Muscle layer of colon (tissue), 2 donors: ENCODE results near the gene EPAS1.

Experiments
- H3K27ac ChIP-seq: one replicate; pipeline ENCODE4 v1.7.0; 2013; ENCODE audit warnings: low read depth, mild to moderate bottlenecking, low read length, moderate library complexity
- H3K27me3 ChIP-seq, 2 donors: one replicate each; pipeline ENCODE4 v1.7.0; 2013; ENCODE audit warnings: low read length in 2 of 2, mild to moderate bottlenecking in 2 of 2; ENCODE audit not compliant: insufficient read depth in 2 of 2, control insufficient read depth in 1 of 2
- H3K36me3 ChIP-seq: one replicate; pipeline ENCODE4 v1.7.0; 2013; ENCODE audit warnings: mild to moderate bottlenecking, low read length; ENCODE audit not compliant: insufficient read depth
- H3K4me1 ChIP-seq: one replicate; pipeline ENCODE4 v1.7.0; 2013; ENCODE audit warnings: mild to moderate bottlenecking, low read length; ENCODE audit not compliant: insufficient read depth
- H3K4me3 ChIP-seq, 2 donors: one replicate each; pipeline ENCODE4 v1.7.0; 2013; ENCODE audit warnings: low read length in 2 of 2, low read depth in 1 of 2, mild to moderate bottlenecking in 1 of 2, moderate library complexity in 1 of 2
- H3K9ac ChIP-seq: one replicate; pipeline ENCODE4 v1.7.0; 2013; ENCODE audit warnings: low read length
- H3K9me3 ChIP-seq: one replicate; pipeline ENCODE4 v1.7.0; 2013; ENCODE audit warnings: mild to moderate bottlenecking, low read length
- donor health status: abdominal sarcoma.
- donor health status: Adenocarcinoma of cecum.

EPAS1 gene

DNA sequence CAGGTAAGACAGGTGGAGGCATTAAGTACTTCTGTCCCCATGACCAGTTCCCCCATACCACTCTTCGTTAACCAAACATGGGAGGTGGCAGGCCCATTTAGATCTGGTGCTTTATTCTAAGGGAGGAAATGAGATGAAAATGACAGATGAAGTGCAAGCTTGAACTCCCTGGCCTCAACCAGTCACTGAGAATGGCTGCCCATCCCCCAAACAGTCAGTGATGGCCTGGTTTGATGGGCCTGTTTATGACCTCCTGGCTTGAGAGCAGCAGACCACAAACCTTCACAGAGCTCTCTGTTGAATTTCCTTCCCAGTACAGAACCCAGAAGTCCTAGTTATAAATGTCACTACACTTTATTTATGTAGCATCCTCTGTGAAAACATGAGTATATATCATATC, 31.1 kb downstream of the EPAS1 start:
- no peak overlapping the region for H3K27ac ChIP-seq
- no peaks in the 10 kb centered on the region for H3K36me3 ChIP-seq
- H3K9me3 ChIP-seq: no peaks in the 10 kb centered on the region
- no peak overlapping the region for H3K4me3 ChIP-seq
- peaks cover 33% of the 10 kb centered on the region for H3K4me1 ChIP-seq
- H3K27me3 ChIP-seq: no peaks in the 10 kb centered on the region
- H3K9ac ChIP-seq: no peak overlapping the region

DNA sequence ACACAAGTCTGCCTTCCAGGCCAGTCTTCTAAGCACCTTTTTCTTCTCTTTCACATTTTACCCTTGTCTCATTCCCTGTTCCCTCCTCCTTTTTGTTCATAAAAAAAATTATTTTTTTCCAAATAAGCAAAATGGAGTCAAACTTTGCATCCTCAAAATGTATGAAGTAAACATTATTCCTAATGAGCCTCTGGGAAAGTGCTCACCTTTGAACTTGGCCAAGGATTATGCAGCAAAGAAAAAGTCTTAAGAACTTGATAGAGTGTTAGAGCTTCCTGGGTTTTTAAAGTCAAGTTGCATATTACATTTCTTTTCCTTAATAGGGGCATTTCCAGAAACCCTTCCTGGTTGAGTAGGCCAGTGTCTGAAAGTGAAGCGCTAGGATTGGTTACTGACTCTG, 31.6 kb downstream of the EPAS1 start:
- no peak overlapping the region for H3K27ac ChIP-seq
- no peaks in the 10 kb centered on the region for H3K36me3 ChIP-seq
- H3K27me3 ChIP-seq: no peaks in the 10 kb centered on the region
- H3K4me3 ChIP-seq: no peak overlapping the region
- no peak overlapping the region for H3K9ac ChIP-seq
- no peaks in the 10 kb centered on the region for H3K9me3 ChIP-seq
- H3K4me1 ChIP-seq: peaks cover 34% of the 10 kb centered on the region

DNA sequence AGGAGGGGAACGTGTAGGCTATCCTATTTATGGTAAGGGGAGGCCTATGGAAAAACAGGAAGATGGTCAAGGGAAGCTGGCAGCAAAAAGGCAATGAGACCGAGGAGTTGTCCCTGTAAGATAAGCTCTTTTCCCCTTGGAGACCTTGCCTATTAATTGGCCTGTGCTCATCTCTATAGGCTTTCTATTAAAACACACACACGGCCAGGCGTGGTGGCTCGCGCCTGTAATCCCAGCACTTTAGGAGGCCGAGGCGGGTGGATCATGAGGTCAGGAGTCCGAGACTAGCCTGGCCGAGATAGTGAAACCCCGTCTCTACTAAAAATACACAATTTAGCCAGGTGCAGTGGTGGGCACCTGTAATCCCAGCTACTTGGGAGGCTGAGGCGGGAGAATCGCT, 32.1 kb downstream of the EPAS1 start:
- Histone ChIP-seq H3K36me3 (no peaks in the 10 kb centered on the region), H3K4me1 (peaks cover 39% of the 10 kb centered on the region), H3K9me3 (no peaks in the 10 kb centered on the region), H3K27me3 (no peaks in the 10 kb centered on the region), H3K27ac (no peak overlapping the region), H3K4me3 (no peak overlapping the region), H3K9ac (no peak overlapping the region)

DNA sequence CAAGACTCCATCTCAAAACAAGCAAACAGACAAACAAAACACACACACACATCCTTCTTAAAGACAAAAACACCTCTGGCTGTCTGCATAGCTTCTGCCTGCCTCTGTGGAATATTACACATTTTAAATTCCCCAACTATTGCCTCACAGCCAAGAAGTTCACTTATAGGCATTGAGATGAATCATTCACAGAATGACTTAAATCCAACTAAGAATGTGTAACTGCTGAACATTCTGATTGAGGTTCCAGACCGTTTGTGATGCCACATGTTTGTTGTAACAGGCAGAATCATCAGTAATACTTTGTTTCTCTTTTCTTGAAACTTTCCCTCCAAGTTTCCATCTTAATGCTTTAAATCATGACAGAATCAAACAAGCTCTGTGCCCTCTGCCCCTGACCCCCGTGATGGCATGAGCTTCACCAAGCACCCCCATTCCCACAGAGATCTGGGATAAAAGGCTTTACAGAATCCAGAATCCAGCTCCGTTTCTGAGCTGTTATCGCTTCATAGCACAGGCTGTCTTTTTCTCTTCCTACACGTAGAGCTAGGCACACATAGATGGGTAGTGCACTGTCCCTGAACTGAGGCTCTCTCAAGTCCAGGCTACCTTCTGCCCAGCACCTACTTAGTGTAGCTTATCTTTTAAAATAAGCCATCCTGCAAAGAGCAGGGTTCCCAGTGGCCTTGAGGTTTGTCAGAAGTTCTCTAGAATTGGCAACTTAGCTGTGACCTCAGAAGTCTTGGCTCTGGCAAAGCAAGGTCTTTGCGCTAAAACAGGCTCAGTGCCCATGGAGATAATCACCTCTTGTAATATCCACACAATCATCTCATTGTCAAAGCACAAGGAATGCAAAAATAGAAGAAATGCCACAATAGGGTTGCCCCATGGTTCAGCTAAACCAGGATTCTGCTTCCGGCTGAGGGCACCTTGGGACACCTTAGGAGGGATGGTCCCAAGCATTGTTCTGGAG, 32.9 kb downstream of the EPAS1 start:
- H3K36me3 ChIP-seq: no peaks in the 10 kb centered on the region
- no peak overlapping the region for H3K9ac ChIP-seq
- no peak overlapping the region for H3K4me3 ChIP-seq

DNA sequence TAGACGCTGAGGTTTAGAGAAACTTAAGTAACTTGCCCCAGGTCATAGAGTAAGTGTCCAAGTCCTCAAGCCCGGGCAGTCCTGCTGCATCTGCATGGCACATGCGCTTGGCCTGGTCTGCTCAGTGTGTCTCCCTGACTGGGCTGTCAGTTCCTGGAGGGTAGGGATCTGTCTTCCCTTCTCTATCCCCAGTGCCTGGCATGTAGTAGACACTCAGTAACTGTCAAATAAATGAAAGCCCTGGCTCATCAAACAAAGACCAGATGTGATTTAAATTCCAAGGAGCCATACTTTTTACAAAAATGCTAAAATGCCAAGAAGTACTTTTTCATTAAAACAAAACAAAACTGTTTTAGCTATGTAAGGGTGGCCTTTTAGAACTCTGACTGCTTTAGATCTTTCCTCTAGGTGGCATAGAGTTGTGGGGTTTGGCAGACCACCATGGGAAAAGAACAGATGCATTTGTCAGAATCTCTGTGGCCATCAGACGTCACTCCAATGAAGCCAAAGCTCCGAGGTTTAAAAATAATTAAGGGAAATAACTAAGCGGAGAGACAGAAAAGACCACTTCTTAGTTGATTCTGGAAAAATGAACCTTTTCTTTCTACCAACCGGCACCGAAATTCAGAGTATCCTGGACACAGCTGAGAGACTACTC, 34.0 kb downstream of the EPAS1 start:
- no peaks in the 10 kb centered on the region for H3K27me3 ChIP-seq
- H3K27ac ChIP-seq: peak overlapping the region; percentile 17
- H3K4me3 ChIP-seq: no peak overlapping the region
- H3K9me3 ChIP-seq: no peaks in the 10 kb centered on the region
- no peak overlapping the region for H3K9ac ChIP-seq
- peaks cover 58% of the 10 kb centered on the region for H3K4me1 ChIP-seq
- no peaks in the 10 kb centered on the region for H3K36me3 ChIP-seq

More for the DNA sequence above, 32.9 kb downstream of the EPAS1 start:
- Histone ChIP-seq H3K4me1 (peaks cover 46% of the 10 kb centered on the region), H3K27me3 (no peaks in the 10 kb centered on the region), H3K27ac (no peak overlapping the region), H3K9me3 (no peaks in the 10 kb centered on the region)

DNA sequence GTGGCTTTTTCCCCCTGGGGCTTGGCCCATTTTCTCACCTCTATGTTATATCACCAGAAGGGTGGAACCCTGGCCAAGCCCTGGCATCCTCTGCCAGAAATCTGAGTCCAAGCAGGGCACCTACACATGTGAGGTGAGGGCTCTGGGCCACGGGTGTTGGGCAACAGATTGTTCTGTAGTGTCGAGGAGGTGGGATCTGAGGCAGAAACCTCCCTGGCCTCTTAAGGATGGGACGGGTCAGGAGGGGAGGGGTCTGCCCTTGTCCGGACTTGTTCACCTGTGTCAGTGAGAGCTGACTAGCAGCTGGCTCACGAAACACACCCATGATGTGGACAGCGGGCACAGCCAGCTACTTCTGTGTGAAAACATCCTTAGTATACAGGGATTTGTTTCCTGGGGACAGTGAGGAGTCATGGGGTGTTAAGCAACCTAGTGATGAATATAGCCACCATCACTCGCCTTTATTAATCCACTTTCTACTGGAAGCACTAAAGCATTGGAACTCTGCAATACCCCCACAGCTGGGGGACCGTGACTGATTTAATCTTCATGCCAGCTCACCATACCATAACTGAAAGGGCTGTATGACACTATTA, 35.6 kb downstream of the EPAS1 start:
- no peak overlapping the region for H3K9ac ChIP-seq
- no peaks in the 10 kb centered on the region for H3K27me3 ChIP-seq
- no peaks in the 10 kb centered on the region for H3K9me3 ChIP-seq
- H3K27ac ChIP-seq: no peak overlapping the region
- H3K4me3 ChIP-seq: no peak overlapping the region
- no peaks in the 10 kb centered on the region for H3K36me3 ChIP-seq
- peaks cover 60% of the 10 kb centered on the region for H3K4me1 ChIP-seq

DNA sequence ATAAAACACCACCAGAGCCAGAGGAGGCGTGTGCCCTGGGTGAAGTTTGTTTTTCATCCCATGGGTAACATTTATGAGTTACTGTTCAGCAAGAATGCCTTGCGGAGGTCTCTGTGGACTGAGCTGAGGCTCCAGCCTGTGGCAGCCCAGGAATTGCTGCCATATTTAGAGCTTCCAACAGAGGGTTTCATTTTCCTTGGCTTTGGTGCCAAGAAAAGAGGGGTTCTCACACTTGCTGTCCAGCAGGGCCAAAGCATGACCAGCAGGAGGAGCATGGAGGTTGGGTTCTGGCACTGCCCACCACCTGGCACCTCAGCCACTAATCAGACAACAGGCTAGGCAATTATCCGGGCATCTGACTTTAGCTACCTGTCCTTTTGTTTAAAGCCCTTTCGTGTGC, 36.7 kb downstream of the EPAS1 start:
- Histone ChIP-seq H3K27ac (no peak overlapping the region), H3K9ac (no peak overlapping the region), H3K9me3 (no peaks in the 10 kb centered on the region), H3K4me1 (peaks cover 61% of the 10 kb centered on the region), H3K27me3 (no peaks in the 10 kb centered on the region), H3K36me3 (no peaks in the 10 kb centered on the region), H3K4me3 (no peak overlapping the region)

DNA sequence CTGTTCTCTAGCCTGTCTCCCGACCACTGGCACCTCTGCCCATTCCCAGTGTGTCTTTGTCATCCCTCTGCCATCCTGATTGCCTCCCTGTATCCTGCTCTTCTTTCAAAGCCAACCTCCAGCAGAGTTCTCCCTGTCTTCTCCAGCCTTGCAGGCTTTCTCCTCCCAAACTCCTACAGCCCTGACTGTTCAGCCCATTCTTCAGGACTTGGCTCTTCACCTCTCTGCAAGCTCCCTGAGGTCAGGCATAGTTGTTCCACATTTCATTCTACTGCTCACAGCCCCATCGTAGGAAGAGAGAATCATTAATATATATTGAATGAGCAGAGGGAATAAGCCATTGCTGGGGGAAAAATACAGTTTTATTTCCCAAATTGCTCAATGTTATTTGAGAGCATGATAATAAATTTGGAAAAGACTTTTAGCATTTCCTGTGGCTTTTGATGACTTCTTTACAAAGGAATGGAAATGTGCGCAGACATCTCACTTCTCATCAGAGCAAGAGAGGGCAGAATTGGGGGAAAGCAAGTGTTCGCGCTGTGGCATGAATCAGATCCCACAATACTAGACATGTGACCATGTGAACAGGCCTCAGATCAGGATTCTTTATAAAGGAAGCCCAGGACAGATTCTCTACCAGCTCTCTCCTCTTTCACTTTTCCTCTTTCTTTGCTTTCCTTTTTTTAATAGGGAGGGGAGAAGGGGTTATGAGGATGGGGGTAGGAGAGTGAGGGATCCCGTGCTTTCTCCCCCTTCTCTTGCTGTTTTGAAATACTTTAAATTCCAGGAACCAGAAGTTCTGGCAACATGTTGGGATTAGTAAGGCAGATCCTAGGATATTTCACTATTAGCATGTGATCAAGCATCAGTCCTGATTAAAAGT, 37.4 kb downstream of the EPAS1 start:
- Histone ChIP-seq H3K4me1 (peaks cover 61% of the 10 kb centered on the region), H3K27me3 (no peaks in the 10 kb centered on the region), H3K36me3 (no peaks in the 10 kb centered on the region), H3K27ac (peak overlapping the region; percentile 60), H3K4me3 (peak overlapping the region in 1 of 2 donors; percentile 44), H3K9ac (peak overlapping the region; percentile 17), H3K9me3 (no peaks in the 10 kb centered on the region)

DNA sequence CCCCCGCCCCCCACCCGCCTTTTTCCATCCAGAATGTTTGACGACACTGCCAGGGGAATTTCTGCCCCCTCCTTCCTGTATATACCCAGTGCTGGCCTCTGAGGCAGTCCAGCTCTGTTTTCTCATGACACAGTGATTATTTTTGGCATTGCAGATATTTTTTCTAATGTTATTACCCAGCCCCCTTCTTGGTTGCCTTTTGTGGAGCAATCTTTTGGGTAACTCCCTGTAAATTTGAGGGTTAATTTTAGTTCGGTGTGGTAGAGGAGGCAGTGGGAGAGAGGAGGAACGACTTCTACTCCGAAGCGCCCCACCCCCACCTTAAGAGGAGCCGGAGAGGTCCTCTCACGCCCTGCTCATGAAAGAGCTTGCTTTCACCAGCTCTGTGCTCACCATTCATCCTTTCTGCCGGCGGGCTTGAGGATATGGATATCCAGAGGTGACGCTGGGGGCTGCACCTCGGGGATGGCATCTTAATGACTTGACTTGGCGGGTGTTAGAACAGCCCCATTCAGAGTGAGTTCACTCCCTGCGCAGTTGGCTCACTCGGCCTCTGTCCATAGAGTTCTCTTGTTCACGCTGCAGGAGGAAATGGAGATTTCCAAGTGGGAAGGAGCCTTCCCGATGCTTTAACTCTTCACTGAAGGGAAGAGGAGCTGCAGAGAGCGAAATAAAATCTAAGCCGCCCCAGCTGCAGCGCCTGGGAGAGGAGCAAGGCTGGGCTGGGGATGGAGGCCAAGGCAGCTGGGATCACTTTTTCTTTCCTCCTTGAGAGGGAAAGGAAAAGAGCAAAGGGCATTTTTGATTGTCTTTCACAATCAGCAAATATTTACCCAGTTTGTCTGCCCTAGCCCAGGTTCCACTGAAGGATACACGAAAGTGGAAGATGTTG, 38.4 kb downstream of the EPAS1 start:
- no peaks in the 10 kb centered on the region for H3K36me3 ChIP-seq
- H3K4me1 ChIP-seq: peaks cover 56% of the 10 kb centered on the region
- peak overlapping the region; percentile 60 for H3K27ac ChIP-seq
- H3K27me3 ChIP-seq: no peaks in the 10 kb centered on the region
- H3K4me3 ChIP-seq: peak overlapping the region; percentile 33 to 44
- no peaks in the 10 kb centered on the region for H3K9me3 ChIP-seq
- peak overlapping the region; percentile 17 for H3K9ac ChIP-seq

DNA sequence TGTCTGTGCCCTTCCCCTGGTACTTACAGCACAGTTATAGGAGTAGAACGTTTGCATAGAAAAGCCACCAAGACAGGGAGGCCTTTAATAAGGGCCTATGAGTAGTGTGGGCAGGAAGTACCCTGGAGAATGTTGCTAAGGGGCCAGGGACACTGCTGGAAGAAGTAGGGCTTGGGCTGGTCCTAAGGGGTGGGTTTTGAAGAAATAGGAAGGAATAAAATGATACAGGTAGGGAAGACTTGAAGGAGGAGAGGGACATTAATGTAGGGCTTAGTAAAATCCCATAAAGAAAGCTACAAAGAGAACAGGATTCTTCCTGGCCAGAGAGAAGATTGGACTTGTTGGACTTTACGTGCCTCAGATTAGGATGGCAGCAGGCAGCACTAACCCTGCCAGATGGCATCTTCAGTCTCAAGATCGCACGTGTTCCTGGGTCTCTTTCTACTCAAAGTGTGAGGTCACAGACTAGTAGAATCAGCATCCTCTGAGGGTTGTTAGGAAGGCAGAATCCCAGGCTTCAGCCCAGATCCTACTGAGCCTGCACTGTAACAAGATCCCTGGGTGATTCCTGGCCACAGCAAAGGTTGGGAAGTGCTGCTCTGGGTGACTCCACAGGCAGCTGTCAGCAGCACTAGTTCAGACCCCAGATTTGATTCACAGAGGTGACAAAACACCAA, 39.2 kb downstream of the EPAS1 start:
- Histone ChIP-seq H3K27ac (peak overlapping the region; percentile 16), H3K36me3 (no peaks in the 10 kb centered on the region), H3K4me1 (peaks cover 50% of the 10 kb centered on the region), H3K27me3 (no peaks in the 10 kb centered on the region), H3K4me3 (no peak overlapping the region), H3K9ac (peak overlapping the region; percentile 17), H3K9me3 (no peaks in the 10 kb centered on the region)
